GM23248 (cell line): ENCODE data around the gene LSM2. TPM values are rescaled to one million over a fixed set of nuclear protein-coding genes. Genes with fewer than 3 reads are reported as not detected.
"Not testable (repeated sequence)": the region's sequence is repeated elsewhere in the genome, so short reads cannot be mapped to it uniquely, and the experiment has no call there.

Experiments
- DNase-seq: peaks from one replicate; pipeline ENCODE4 v3.0.0-alpha.2; 2015
- H2AFZ ChIP-seq: fragments of 200-600 bp; sonication (generic); 2 replicates; pipeline ENCODE4 v1.6.1; 2016; ENCODE audit warnings: antibody characterized with exemption
- H3F3A ChIP-seq: fragments of 200-600 bp; sonication (generic); 2 replicates; pipeline ENCODE4 v1.6.1; 2016; ENCODE audit warnings: mild to moderate bottlenecking, antibody characterized with exemption, mixed run types; ENCODE audit not compliant: insufficient read depth
- H3K27ac ChIP-seq: fragments of 200-600 bp; sonication (generic); 2 replicates; pipeline ENCODE4 v1.5.1; 2016; ENCODE audit warnings: mild to moderate bottlenecking
- H3K27me3 ChIP-seq: fragments of 200-600 bp; sonication (generic); replicated peaks from 2 replicates; pipeline ENCODE4 v1.6.1; 2016; ENCODE audit warnings: mild to moderate bottlenecking; ENCODE audit not compliant: insufficient read depth
- H3K36me3 ChIP-seq: fragments of 200-600 bp; sonication (generic); 2 replicates; pipeline ENCODE4 v1.6.1; 2016; ENCODE audit warnings: low read depth, mild to moderate bottlenecking
- H3K4me1 ChIP-seq: fragments of 200-600 bp; sonication (generic); 2 replicates; pipeline ENCODE4 v1.6.1; 2016; ENCODE audit warnings: mild to moderate bottlenecking; ENCODE audit not compliant: insufficient read depth
- H3K4me2 ChIP-seq: fragments of 200-600 bp; sonication (generic); one replicate; pipeline ENCODE4 v1.6.1; 2016; ENCODE audit warnings: mild to moderate bottlenecking; ENCODE audit not compliant: unreplicated experiment
- H3K4me3 ChIP-seq: fragments of 200-600 bp; sonication (generic); 2 replicates; pipeline ENCODE4 v1.5.1; 2016; ENCODE audit warnings: mild to moderate bottlenecking
- H3K79me2 ChIP-seq: fragments of 200-600 bp; sonication (generic); 2 replicates; pipeline ENCODE4 v1.6.1; 2016; ENCODE audit warnings: mild to moderate bottlenecking; ENCODE audit not compliant: insufficient read depth
- H3K9ac ChIP-seq: fragments of 200-600 bp; sonication (generic); 2 replicates; pipeline ENCODE4 v1.6.1; 2016; ENCODE audit warnings: mild to moderate bottlenecking
- H3K9me2 ChIP-seq: fragments of 200-600 bp; sonication (generic); 2 replicates; pipeline ENCODE4 v1.6.1; 2016; ENCODE audit warnings: mixed run types, mild to moderate bottlenecking, moderate library complexity; ENCODE audit not compliant: insufficient read depth
- H3K9me3 ChIP-seq: fragments of 200-600 bp; sonication (generic); one replicate; pipeline ENCODE4 v1.6.1; 2017; ENCODE audit warnings: low read depth
- H4K20me1 ChIP-seq: fragments of 200-600 bp; sonication (generic); 2 replicates; pipeline ENCODE4 v1.6.0; 2016; ENCODE audit not compliant: insufficient read depth
- EZH2 ChIP-seq: fragments of 200-600 bp; sonication (generic); IDR thresholded peaks from 2 replicates; pipeline ENCODE4 v1.6.1; 2018; ENCODE audit warnings: antibody characterized with exemption, mild to moderate bottlenecking; ENCODE audit not compliant: insufficient read depth, poor library complexity, severe bottlenecking
- EZH2phosphoT487 ChIP-seq: fragments of 200-600 bp; sonication (generic); IDR thresholded peaks from 2 replicates; pipeline ENCODE4 v1.6.1; 2018; ENCODE audit warnings: antibody characterized with exemption, moderate library complexity, mild to moderate bottlenecking, low read depth; ENCODE audit not compliant: insufficient read depth
- WGBS, 2 experiments: methylation state at CpG; one replicate each; pipeline ENCODE4 v1.1.6; 2015 to 2017; ENCODE audit warnings: low lambda C conversion rate in 2 of 2, low coverage in 1 of 2; ENCODE audit errors: missing lambda C conversion rate in 2 of 2; 5-methylcytosine and 5-hydroxymethylcytosine counted together
- in situ Hi-C: fragments of 300-500 bp; cut with MboI; formaldehyde crosslinking; loops from 2 replicates; pipeline ENCODE4 v1.15.0; 2020
- polyA plus RNA-seq: library from polyadenylated mRNA; unstranded; fragments of >200 nt; fragmentation: Nextera tagmentation; extraction: Ambion mirVana; gene quantifications from 2 replicates; pipeline ENCODE4 v1.2.1, GENCODE V29; 2016
- total RNA-seq: library from RNA; depleted of rRNA; stranded (reverse); fragments of >200 nt; shearing (Covaris generic); gene quantifications from 2 replicates; pipeline ENCODE4 v1.2.3, GENCODE V29; 2014; rRNA removed

LSM2 gene
- total RNA-seq (32.5 and 40.3 TPM in 2 replicates), polyA plus RNA-seq (48.4 and 52.3 TPM in 2 replicates)

- in situ Hi-C loops: no loop called here
- Histone ChIP-seq H3K9me3 (no peaks in the 10 kb centered on the region), H3K27ac (peak within 1 kb of the TSS; percentile 79), H3K36me3 (no peaks in the 10 kb centered on the region), H3F3A (peaks cover 4% of the 10 kb centered on the region; the same call in 1 of the 2 replicates), H3K9me2 (no peaks in the 10 kb centered on the region), H3K27me3 (no peaks in the 10 kb centered on the region), H4K20me1 (no peaks in the 10 kb centered on the region), H3K4me3 (peak within 1 kb of the TSS; percentile 97), H3K4me1 (peaks cover 11% of the 10 kb centered on the region; the same call in 1 of the 2 replicates), H3K9ac (peak within 1 kb of the TSS; percentile 90), H2AFZ (peak within 1 kb of the TSS; percentile 96), H3K4me2 (peak within 1 kb of the TSS; percentile 95), H3K79me2 (peaks cover 31% of the 10 kb centered on the region)
- no peak for TF ChIP-seq EZH2phosphoT487
- no peak for TF ChIP-seq EZH2
- 0 to 1% methylated on average over 42 to 51 of the region's 51 CpGs for WGBS, 2 experiments
- DNase-seq: peak; percentile 98
Measured at GRCh38 chr6:31806470-31807272, at the start of gene LSM2. Gene LSM2, minus strand, starts transcription at chr6:31806966. Its CDS starts 209 bp downstream, at chr6:31806757.

- DNase-seq, H3K4me3 ChIP-seq, H4K20me1 ChIP-seq, H3F3A ChIP-seq, H2AFZ ChIP-seq, H3K9me2 ChIP-seq, H3K4me2 ChIP-seq, in situ Hi-C loops, H3K27me3 ChIP-seq, H3K4me1 ChIP-seq, H3K9ac ChIP-seq, H3K9me3 ChIP-seq, H3K27ac ChIP-seq, H3K36me3 ChIP-seq, H3K79me2 ChIP-seq: not testable (repeated sequence)
- WGBS, 2 experiments: 88 to 91% methylated on average over 13 to 35 of the region's 35 CpGs
Measured at GRCh38 chr6:31851980-31852718, 45.4 kb upstream of the LSM2 start.

- peaks cover 8% of the 10 kb centered on the region; the same call in 1 of the 2 replicates for H3F3A ChIP-seq
- no peaks in the 10 kb centered on the region for H3K79me2 ChIP-seq
- H3K27ac ChIP-seq: no peak overlapping the region
- 25 to 37% methylated on average over 2 of the region's 2 CpGs for WGBS, 2 experiments
- no peaks in the 10 kb centered on the region for H4K20me1 ChIP-seq
- no peaks in the 10 kb centered on the region for H3K36me3 ChIP-seq
- peak; percentile 54 for DNase-seq
- in situ Hi-C loops: no loop called here
- H3K4me1 ChIP-seq: no peaks in the 10 kb centered on the region
- TF ChIP-seq EZH2phosphoT487 (no peak), EZH2 (no peak)
- H3K27me3 ChIP-seq: no peaks in the 10 kb centered on the region
- no peaks in the 10 kb centered on the region for H3K9me2 ChIP-seq
- no peak overlapping the region for H3K4me2 ChIP-seq
- H2AFZ ChIP-seq: no peak overlapping the region
- no peaks in the 10 kb centered on the region for H3K9me3 ChIP-seq
- no peak overlapping the region for H3K4me3 ChIP-seq
- H3K9ac ChIP-seq: no peak overlapping the region
Measured at GRCh38 chr6:31851485-31851832, 44.7 kb upstream of the LSM2 start.

GRCh38 chr6:31850765-31851484 lies 44.2 kb upstream of the LSM2 start:
- peaks cover 8% of the 10 kb centered on the region; the same call in 1 of the 2 replicates for H3F3A ChIP-seq
- no peak overlapping the region for H3K4me2 ChIP-seq
- H3K9me2 ChIP-seq: no peaks in the 10 kb centered on the region
- no peak overlapping the region for H3K27ac ChIP-seq
- WGBS, 2 experiments: 91 to 95% methylated on average over 2 of the region's 2 CpGs
- no peaks in the 10 kb centered on the region for H3K4me1 ChIP-seq
- no peak overlapping the region for H2AFZ ChIP-seq
- no peak overlapping the region for H3K4me3 ChIP-seq
- no peaks in the 10 kb centered on the region for H3K27me3 ChIP-seq
- DNase-seq: no peak
- no peaks in the 10 kb centered on the region for H3K79me2 ChIP-seq
- no peak for TF ChIP-seq EZH2
- TF ChIP-seq EZH2phosphoT487: no peak
- H3K36me3 ChIP-seq: no peaks in the 10 kb centered on the region
- no peaks in the 10 kb centered on the region for H3K9me3 ChIP-seq
- no peaks in the 10 kb centered on the region for H4K20me1 ChIP-seq
- in situ Hi-C loops: no loop called here
- H3K9ac ChIP-seq: no peak overlapping the region
